WERI-Rb-1 (cell line): Measurements from ENCODE around the gene LPP.

Experiments
- DNase-seq: peaks from one replicate; pipeline ENCODE4 v3.0.0-alpha.2; 2020
- H3K27ac ChIP-seq: fragments of 250-450 bp; sonication (Bioruptor Pico); 2 replicates; pipeline ENCODE4 v1.5.1; 2020; ENCODE audit warnings: mild to moderate bottlenecking, moderate library complexity
- H3K27me3 ChIP-seq: fragments of 250-450 bp; sonication (Bioruptor Pico); 2 replicates; pipeline ENCODE4 v1.5.1; 2021; ENCODE audit warnings: mild to moderate bottlenecking, low read depth, moderate library complexity; ENCODE audit not compliant: insufficient read depth, severe bottlenecking
- H3K36me3 ChIP-seq: fragments of 250-450 bp; sonication (Bioruptor Pico); 2 replicates; pipeline ENCODE4 v1.5.1; 2020; ENCODE audit warnings: mild to moderate bottlenecking, moderate library complexity
- H3K4me3 ChIP-seq: 2 replicates; pipeline ENCODE4 v1.5.1; 2011; ENCODE audit warnings: low read depth, mild to moderate bottlenecking, control low read depth, low read length
- H3K9me3 ChIP-seq: fragments of 250-450 bp; sonication (Bioruptor Pico); 2 replicates; pipeline ENCODE4 v1.5.1; 2021; ENCODE audit warnings: mild to moderate bottlenecking, moderate library complexity; ENCODE audit not compliant: severe bottlenecking
- TF ChIP-seq, protein P1 (sequence below): IDR thresholded peaks from 2 replicates; pipeline ENCODE4 v1.5.1; 2011; ENCODE audit warnings: low read depth, mild to moderate bottlenecking, control low read depth, inconsistent platforms, low read length

The LPP gene

DNA sequence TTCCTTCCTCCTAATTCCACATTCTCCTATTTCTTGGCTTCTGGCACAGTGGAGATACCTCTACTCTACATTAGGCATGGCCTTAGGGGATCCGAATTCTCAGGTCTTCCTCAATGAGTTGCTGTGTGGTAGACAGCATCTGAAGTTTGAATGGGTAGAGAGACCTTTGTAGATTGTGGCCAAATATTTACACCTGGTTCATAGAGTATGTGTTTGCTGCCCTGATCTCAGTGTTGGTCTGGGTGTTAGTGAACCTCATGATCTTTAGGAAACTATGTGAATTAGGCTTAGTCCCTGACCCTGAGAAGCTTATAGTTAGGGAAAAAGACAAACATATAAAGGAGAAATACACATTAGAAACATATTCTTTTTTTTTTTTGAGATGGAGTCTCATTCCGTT lies 75.8 kb downstream of the LPP start:
- Histone ChIP-seq H3K9me3 (no peaks in the 10 kb centered on the region), H3K27ac (no peak overlapping the region), H3K27me3 (no peaks in the 10 kb centered on the region), H3K36me3 (no peaks in the 10 kb centered on the region), H3K4me3 (no peak overlapping the region)
- DNase-seq: no peak
- TF ChIP-seq, protein P1, sequence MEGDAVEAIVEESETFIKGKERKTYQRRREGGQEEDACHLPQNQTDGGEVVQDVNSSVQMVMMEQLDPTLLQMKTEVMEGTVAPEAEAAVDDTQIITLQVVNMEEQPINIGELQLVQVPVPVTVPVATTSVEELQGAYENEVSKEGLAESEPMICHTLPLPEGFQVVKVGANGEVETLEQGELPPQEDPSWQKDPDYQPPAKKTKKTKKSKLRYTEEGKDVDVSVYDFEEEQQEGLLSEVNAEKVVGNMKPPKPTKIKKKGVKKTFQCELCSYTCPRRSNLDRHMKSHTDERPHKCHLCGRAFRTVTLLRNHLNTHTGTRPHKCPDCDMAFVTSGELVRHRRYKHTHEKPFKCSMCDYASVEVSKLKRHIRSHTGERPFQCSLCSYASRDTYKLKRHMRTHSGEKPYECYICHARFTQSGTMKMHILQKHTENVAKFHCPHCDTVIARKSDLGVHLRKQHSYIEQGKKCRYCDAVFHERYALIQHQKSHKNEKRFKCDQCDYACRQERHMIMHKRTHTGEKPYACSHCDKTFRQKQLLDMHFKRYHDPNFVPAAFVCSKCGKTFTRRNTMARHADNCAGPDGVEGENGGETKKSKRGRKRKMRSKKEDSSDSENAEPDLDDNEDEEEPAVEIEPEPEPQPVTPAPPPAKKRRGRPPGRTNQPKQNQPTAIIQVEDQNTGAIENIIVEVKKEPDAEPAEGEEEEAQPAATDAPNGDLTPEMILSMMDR: no peak

DNA sequence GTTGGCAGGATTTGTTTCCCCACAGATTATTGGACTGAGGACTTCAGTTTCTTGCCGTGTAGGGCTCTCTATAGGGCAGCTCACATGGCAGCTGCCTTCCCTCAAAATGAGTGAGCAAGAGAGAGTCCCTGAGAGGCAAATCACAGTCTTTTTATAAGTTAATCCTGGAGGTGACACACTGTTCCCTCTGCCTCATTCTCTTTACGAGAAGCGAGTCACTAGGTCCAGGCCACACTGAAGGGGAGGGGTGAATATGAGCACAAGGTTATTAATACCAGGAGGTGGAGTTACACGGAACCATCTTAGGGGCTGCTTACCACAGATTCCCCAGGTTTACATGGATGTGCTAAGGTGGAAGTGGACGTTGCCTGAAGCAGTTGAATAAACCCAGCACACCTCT lies 77.0 kb downstream of the LPP start:
- Histone ChIP-seq H3K36me3 (no peaks in the 10 kb centered on the region), H3K27me3 (no peaks in the 10 kb centered on the region), H3K27ac (no peak overlapping the region), H3K9me3 (no peaks in the 10 kb centered on the region), H3K4me3 (no peak overlapping the region)
- TF ChIP-seq, protein P1: no peak
- no peak for DNase-seq

DNA sequence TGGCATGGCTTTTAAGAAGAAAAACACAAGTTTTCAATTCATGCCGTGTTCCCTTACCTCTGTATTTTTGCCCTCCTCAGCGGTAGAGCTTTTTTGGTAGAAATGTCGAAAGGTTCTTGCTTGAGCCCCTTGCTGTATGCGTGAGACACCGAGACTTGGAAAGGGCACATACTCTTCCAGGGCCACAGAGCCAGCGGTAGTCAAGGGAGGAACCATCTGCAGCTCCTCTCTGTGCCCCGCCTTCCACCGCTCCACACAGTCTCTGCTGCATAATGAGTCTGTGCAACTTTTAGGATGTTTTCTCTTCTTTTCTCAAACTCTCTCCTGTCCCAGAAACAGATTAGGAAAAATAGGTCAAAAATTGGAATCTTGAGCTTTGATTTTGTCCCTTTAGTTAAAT lies 77.5 kb downstream of the LPP start:
- TF ChIP-seq, protein P1: no peak
- H3K27me3 ChIP-seq: no peaks in the 10 kb centered on the region
- H3K4me3 ChIP-seq: no peak overlapping the region
- H3K36me3 ChIP-seq: no peaks in the 10 kb centered on the region
- no peaks in the 10 kb centered on the region for H3K9me3 ChIP-seq
- no peak for DNase-seq
- H3K27ac ChIP-seq: no peak overlapping the region

DNA sequence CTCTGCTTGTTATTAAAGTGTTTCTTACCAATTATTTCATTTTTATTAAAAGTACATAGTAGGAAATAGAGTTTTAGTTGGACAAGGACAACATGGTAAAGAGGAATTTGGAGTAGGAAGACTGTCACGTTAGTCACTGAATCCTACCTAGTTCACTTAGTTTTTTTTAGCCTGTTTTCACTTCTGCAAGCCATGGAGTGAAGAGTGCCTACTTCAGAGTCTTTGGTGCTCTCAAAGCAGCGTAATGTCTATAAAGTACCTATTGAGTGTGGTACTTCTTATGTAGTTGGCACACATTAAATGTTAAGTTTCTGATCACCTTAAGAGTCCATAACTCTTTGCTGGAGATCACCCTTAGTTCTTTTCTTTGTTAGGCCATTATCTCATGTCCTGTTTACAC lies 78.7 kb downstream of the LPP start:
- Histone ChIP-seq H3K4me3 (no peak overlapping the region), H3K27ac (no peak overlapping the region), H3K27me3 (no peaks in the 10 kb centered on the region), H3K9me3 (no peaks in the 10 kb centered on the region), H3K36me3 (no peaks in the 10 kb centered on the region)
- TF ChIP-seq, protein P1: no peak
- no peak for DNase-seq

DNA sequence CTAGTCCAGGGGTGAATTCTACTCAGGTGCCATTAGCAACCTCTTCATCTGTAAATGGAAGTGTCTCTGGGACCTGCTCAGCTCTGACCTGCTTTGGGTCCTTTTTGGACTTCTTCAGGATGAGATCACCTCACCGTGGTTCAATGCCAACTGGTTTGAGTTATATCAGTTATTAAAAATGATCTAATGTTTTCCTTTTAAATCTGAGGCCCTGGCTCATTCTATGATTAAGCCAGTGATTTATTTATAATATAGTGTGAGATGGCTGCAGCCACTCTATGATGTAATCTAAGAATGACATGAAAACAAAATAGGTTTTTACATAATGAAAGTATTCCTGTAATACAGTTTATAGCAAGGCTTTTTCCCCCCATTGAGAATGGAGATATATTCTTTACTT lies 79.4 kb downstream of the LPP start:
- Histone ChIP-seq H3K27ac (no peak overlapping the region), H3K9me3 (no peaks in the 10 kb centered on the region), H3K4me3 (no peak overlapping the region), H3K27me3 (no peaks in the 10 kb centered on the region), H3K36me3 (no peaks in the 10 kb centered on the region)
- no peak for DNase-seq
- TF ChIP-seq, protein P1: no peak

DNA sequence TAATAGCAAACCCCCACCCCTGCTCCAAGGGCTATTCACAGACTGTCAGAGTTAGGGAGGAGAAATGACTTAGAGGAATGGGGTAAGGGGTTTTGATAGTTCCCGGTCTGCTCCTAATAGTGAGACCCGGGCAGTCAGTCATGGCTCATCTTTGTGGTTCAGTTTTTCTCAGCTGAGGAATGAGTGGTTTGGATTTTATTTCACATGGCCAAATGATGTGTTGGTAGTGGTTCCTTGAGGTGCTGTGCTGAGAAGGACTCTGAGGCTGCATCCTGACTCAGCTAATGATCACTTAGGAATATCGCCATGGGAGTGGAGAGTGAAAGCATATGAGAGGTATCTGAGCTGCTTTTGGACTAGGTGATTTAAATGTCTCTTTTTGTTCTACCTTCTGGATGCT lies 80.2 kb downstream of the LPP start:
- Histone ChIP-seq H3K36me3 (no peaks in the 10 kb centered on the region), H3K27ac (no peak overlapping the region), H3K9me3 (no peaks in the 10 kb centered on the region), H3K27me3 (no peaks in the 10 kb centered on the region), H3K4me3 (no peak overlapping the region)
- TF ChIP-seq, protein P1: no peak
- DNase-seq: no peak
